Effector CD4-positive, alpha-beta T cell (primary cell): ENCODE data around the gene CMTM3.
"Not testable (repeated sequence)": the region's sequence is repeated elsewhere in the genome, so short reads cannot be mapped to it uniquely, and the experiment has no call there.

Experiments used
- DNase-seq: peaks from one replicate; pipeline ENCODE4 v3.0.0-alpha.2; 2020

Gene CMTM3

GRCh38 chr16:66610111-66610820 is 5.8 kb downstream of the CMTM3 start:
- DNase-seq: no peak

GRCh38 chr16:66611911-66612310 is 7.4 kb downstream of the CMTM3 start:
- DNase-seq: not testable (repeated sequence)

DNA sequence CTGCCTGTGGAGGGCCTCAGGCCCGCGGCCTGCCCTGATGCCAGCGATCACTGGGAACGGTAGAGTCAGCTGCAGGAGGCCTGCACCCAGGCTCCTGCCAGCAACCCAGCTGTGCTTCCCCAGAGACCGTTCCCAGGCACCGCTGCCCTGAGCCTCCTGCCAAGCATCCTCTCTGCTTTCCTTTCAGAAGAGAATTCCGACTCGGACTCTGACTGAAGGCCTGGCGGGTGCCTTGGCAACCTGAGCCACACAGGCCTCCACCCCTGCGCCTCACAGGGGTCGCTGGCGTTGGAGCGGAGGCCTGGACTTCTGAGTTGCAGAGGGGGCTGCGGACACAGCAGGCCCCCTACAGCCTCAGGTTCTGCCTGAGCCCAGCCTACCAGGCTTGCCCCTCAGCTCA is 7.9 kb downstream of the CMTM3 start:
- no peak for DNase-seq

DNA sequence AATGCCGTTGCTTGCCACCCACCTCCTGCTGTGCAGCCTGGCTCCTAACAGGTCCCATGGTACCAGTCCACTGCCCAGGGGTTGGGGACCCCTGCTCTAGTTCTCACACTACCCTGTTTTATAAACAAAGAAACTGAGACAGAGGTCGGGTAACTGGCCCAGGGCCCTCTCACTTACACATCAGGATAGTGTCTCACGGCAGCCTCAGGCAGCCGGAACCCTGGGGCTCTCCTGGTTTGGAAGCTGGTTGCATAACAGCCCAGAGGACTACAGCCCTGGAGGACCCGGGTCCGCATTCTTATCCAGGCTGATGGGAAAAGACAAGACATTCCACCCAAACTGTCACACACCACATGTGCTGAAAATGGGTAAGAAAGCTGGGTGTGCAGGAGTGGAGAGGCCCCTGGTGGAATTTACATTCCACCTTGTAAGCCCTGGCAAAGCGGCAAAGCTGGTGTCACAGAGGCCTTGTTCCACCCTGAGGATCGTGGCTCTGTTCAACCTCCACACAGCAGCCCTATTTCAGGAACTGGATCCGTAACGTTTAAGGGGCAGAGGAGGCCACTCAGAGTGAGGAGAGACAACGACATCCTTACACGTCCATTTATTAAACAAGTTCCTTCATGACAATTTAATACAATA is 9.8 kb downstream of the CMTM3 start:
- DNase-seq: no peak

DNA sequence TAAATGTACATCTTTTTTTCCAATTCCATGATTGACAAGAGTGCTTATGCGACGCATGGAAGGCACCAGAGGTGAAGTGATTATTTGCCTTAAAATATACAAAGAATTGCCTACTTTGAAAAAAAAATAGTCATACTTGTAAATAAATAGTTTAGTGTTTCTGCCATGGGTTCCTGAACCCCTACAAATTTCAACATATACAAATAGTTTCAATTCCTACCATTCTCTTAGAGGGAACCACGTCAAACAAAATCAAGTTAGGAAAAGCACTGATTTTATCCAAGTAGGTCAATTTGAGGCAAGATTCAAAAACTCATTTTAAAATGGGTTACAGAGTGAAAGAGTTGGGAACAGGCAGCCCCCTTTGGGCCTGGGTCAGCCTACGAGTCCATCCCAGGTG is 11.7 kb downstream of the CMTM3 start:
- DNase-seq: no peak

- DNase-seq: no peak
Measured at GRCh38 chr16:66616592-66616991, 12.1 kb downstream of the CMTM3 start.

DNA sequence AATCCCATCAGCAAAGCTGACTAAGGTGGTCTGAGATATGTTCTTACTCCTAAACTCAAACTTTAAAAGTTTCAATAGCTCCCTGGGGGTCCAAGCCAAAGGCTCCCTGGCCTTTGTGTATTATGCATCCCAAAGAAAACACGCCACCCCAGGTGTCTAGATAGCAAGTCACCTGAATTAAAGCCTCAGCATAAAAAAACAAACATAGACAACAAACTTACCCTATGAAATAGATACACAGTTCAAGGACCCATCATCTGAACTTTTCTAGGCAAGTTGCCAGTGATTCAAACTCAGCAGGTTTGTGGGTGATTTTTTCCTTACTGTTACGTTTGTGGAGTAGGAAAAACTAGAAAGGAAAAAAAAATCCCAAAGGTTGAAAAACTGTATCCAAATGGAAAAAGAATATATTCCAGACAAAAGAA is 12.5 kb downstream of the CMTM3 start:
- no peak for DNase-seq

DNA sequence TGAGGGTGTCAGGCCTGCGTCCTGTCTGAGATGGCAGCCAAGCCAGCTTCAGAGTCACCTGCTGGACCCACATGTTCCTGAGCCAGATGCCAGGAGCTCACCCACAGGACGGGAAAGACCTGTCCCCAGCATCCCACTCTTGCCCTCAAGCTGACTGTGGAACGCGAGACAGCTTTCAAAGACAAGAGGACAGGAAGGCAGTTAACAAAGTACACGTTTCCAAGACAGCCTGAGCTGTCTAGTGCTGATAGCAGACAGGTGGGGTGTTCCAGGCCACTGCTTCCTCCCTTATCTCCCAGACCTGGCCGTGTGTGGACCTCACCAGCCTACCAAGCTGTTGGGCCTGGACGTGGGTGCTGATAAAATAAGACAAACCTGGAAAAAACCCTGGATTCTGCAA is 13.2 kb downstream of the CMTM3 start:
- DNase-seq: no peak

- no peak for DNase-seq
Measured at GRCh38 chr16:66618588-66619375, 14.3 kb downstream of the CMTM3 start.

DNA sequence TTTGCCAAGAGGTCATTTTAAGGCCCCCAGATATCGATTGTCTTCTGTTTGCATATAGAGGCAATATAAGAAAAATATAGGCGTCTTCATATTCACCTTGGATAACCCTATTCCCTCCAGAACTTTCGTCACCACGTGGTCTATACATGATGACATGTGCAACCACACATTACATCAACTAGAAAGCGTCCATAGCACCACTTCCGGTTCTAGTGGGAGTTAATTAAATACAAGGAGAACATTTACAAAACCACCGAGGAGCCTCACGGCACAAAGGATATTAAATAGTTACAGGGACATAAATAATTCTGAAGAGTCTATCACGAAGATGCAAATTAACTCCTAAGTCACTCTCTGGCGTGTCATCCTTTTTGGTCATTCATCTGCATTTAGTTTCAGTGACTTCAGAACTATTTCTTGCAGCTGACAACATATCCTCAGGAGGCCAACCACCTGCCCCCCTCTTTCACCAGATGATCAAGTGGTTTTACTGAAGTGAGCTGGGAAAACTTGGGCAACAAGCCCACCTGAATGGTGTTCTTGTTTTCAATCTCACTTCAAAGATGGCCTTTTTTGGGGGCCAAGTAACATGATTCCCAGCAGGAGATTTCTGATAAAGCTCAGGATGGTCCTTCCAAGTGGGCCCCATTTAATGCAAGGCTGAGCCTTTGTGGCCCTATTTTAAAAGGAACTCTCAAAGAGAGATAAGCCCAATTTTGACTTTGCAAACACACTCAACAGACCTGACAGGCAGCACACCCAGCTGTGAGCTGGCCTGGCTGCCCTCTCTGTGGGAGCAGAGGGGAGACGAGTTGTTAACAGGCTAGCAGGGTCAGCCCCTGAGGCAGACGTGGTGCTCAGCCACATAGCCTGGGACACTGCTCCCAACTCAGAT is 15.3 kb downstream of the CMTM3 start:
- no peak for DNase-seq

DNA sequence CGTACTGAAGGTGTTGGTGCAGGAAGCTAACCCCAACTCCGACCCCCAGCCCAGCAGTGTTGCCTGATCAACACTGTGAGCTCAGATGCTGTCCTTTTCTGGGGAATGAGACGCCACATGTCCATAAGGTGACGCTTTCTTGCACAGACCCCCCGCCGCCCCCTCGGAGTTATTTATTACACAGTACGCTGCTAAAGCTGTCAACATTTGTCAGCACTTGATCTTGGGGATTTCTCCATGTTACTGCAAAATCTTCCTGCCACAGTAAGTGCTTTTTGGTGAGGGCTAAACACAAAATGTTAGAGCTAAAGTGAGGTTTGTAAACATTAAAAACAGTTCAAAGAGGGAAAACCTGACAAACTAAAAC is 15.9 kb downstream of the CMTM3 start:
- DNase-seq: no peak

GRCh38 chr16:66621973-66622372 is 17.5 kb downstream of the CMTM3 start:
- DNase-seq: no peak

DNA sequence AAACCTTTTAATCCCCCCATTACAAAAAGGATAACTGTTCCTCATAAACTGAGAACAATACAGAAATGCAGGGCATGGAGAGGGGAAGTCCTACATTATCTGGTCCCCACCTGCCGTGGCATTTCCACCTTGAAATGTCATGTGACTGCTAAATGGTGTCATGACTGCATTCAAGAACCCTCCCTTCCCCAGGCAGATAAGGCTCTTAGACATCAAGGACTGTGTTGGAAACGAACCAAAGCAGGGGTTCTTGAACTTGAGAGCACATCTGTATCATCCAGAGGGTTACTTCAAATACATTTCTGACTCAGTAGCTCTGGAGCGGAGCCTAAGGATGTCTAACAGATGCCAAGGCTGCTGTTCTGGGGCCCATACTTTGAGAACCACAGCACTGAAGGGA is 18.4 kb downstream of the CMTM3 start:
- no peak for DNase-seq

GRCh38 chr16:66623755-66624154 is 19.3 kb downstream of the CMTM3 start:
- DNase-seq: no peak

DNA sequence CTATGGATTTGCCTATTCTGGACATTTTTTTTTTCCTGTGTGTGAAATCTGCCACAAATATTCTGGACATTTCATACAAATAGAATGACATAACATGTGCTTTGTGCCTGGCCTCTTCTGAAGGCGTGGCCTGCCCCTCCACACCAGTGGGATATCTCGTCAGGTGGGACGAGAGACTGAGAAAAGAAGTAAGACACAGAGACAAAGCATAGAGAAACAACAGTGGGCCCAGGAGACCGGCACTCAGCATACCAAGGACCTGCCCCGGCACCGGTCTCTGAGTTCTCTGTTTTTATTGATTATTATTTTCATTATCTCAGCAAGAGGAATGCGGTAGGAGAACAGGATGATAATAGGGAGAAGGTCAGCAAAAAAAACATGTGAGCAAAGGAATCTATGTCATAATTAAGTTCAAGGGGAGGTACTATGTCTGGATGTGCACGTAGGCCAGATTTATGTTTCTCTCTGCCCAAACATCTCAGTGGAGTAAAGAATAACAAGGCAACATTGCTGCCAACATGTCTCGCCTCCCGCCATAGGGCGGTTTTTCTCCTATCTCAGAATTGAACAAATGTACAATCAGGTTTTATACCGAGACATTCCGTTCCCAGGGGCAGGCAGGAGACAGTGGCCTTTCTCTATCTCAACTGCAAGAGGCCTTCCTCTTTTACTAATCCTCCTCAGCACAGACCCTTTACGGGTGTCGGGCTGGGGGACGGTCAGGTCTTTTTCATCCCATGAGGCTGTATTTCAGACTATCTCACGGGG is 23.3 kb downstream of the CMTM3 start:
- not testable (repeated sequence) for DNase-seq

DNA sequence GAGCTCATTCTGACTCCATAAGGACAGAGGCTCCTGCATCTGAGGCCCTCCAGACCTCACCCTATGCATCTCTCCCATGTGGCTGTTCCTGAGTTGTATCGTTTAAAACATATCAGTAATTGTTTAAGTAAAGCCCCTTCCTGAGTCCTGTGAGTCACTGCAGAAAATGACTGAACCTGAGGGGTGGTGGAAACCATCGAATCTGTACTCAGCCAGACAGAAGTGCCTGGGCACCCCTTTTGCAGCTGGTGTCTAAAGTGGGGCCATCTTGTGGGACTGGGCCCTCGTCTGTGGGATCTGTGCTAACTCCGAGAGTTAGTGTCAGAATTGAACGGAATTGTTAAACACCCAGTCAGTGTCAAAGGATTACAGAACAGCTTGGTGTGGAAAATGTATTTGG is 25.4 kb downstream of the CMTM3 start:
- no peak for DNase-seq

GRCh38 chr16:66630561-66631260 is 26.2 kb downstream of the CMTM3 start:
- DNase-seq: not testable (repeated sequence)

DNA sequence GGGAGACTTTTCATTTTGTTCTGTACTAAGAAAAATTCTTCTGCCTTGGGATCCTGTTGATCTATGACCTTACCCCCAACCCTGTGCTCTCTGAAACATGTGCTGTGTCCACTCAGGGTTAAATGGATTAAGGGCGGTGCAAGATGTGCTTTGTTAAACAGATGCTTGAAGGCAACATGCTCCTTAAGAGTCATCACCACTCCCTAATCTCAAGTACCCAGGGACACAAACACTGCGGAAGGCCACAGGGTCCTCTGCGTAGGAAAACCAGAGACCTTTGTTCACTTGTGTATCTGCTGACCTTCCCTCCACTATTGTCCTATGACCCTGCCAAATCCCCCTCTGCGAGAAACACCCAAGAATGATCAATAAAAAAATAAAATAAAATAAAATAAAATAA is 27.1 kb downstream of the CMTM3 start:
- not testable (repeated sequence) for DNase-seq

DNA sequence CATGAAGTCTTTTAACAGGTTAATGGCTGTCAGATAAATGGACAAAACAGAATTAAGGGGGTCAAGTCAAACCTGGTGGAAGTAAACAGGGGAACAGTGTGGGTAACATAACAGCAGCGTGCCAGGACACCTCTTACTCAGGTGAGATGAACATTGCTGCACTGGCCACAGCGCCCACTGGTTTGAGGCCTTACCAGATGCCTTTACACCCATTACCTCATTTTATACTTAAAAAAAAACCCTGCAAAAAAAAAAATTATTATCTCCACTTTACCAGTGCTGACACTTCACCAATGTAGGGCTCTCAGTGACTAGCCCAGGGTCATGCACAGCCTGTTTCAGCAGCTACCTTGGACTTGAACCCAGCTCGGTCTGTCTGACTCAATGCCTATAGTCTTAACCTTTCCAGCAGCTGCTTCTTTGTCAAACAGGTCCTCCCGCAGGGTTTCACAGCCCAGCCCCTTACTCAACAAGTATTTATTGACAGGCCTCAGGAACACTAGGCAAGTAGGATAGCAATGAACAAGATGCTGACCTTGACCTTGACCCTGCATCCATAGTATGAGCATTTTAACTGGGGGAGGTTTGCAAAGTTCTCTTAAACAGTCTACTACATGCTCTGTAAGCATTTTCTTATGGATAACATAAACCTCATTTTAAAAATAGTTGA is 30.2 kb downstream of the CMTM3 start:
- no peak for DNase-seq

DNA sequence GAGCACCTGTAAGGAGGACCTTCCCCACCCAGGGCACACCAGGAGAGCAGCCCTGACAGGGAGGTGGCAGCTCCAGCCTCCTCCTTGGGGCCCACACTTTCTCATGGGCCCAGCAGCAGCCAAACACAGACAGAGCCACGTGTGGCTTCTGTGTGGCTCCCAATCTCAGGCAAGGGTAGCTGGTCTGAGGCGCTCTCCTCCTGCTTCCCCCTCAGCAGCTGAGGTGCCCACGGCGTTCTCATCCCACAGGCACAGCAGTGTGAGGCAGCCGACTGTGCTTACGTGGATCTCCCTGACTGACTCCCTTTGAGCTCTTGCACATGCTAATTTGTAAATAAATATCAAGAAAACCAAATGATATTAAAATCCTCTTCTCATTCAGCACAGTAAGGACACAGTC is 30.9 kb downstream of the CMTM3 start:
- DNase-seq: no peak

GRCh38 chr16:66636199-66636598 is 31.7 kb downstream of the CMTM3 start:
- DNase-seq: no peak
